ENCODE data around the gene FTH1. TPM values are rescaled to one million over a fixed set of nuclear protein-coding genes. Genes with fewer than 3 reads are reported as not detected.
A peak's percentile ranks its signal among the peaks of the same experiment; 100 is the strongest.

FTH1 gene
- total RNA-seq, 4 donors from 2014 or later = 2,288 to 6,007 (median 4,694) TPM

- intact Hi-C loops (cut with DNase I; ENCODE audit: low total_unique reads) = no loop called here
- H3K36me3 ChIP-seq = no peaks in the 10 kb centered on the region
- H3K27ac ChIP-seq = peak overlapping the region; percentile 64 to 82 (median 76)
- H3K4me3 ChIP-seq = no peak overlapping the region
- in situ Hi-C loops (cut with MboI; ENCODE audit: low pct_ligation_motif_present in 1 of 4, low pct_unique_long_range_greater_than_20kb in 1 of 4, low sequenced_read_pairs in 3 of 4) = no loop called here
- 0 to 46% methylated on average over 2 to 15 of the region's 18 CpGs for WGBS, 2 donors (ENCODE audit: low coverage in 1 of 2)
- peaks cover 0 to 22% (median 2%) of the 10 kb centered on the region in 4 donors for H3K4me1 ChIP-seq
- peaks cover 34% of the 10 kb centered on the region for H3K27me3 ChIP-seq
- peak; percentile 59 for DNase-seq
- TF ChIP-seq POLR2AphosphoS5 (IDR thresholded peaks at IDR 0.05) (peak in 2 of 3 donors; percentile 8 to 41), CTCF (IDR thresholded peaks at IDR 0.05) (no peak), EP300 (IDR thresholded peaks at IDR 0.05; ENCODE audit: low read depth) (no peak)
- H3K9me3 ChIP-seq = no peaks in the 10 kb centered on the region
Observed at GRCh38 chr11:61923166-61924063, 44.0 kb downstream of the FTH1 start.

GRCh38 chr11:61922539-61922938 is 44.9 kb downstream of the FTH1 start:
- in situ Hi-C loops (cut with MboI; ENCODE audit: low pct_ligation_motif_present in 1 of 4, low pct_unique_long_range_greater_than_20kb in 1 of 4, low sequenced_read_pairs in 3 of 4) = no loop called here
- 20 to 40% methylated on average over 1 to 6 of the region's 6 CpGs for WGBS, 2 donors (ENCODE audit: low coverage in 1 of 2)

DNA sequence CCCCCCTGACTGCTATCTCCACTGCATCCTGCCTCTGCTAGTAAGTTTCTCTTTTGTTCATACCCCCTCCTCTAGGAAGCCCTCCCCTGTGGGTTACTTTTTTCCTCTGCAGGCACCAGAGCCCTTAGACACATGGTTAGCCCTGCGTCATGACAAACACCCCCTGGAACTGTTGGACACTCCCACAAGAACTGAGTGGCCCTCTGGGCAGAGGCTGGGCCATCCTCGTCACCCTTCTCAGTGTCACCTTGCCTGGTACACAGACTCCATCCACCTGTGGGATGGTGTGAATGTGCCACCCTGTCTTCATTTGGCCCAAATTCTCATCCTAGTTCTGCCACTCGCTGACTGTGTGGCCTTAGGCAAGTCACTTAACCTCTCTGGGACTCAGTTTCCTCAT is 46.0 kb downstream of the FTH1 start:
- in situ Hi-C loops (cut with MboI; ENCODE audit: low pct_ligation_motif_present in 1 of 4, low pct_unique_long_range_greater_than_20kb in 1 of 4, low sequenced_read_pairs in 3 of 4) = no loop called here

More at GRCh38 chr11:61922539-61922938, 44.9 kb downstream of the FTH1 start:
- Histone ChIP-seq H3K4me3 (no peak overlapping the region), H3K4me1 (peaks cover 0 to 30% (median 8%) of the 10 kb centered on the region in 4 donors), H3K9me3 (no peaks in the 10 kb centered on the region), H3K27ac (peak overlapping the region; percentile 64 to 82 (median 76)), H3K27me3 (peaks cover 43% of the 10 kb centered on the region), H3K36me3 (no peaks in the 10 kb centered on the region)
- DNase-seq = peak; percentile 55
- TF ChIP-seq CTCF (IDR thresholded peaks at IDR 0.05) = no peak
- TF ChIP-seq EP300 (IDR thresholded peaks at IDR 0.05; ENCODE audit: low read depth) = no peak
- TF ChIP-seq POLR2A (IDR thresholded peaks at IDR 0.05) = no peak
- no peak for TF ChIP-seq POLR2AphosphoS5 (IDR thresholded peaks at IDR 0.05)
- intact Hi-C loops (cut with DNase I; ENCODE audit: low total_unique reads) = no loop called here

More for the DNA sequence above, 46.0 kb downstream of the FTH1 start:
- no peaks in the 10 kb centered on the region for H3K36me3 ChIP-seq
- 67 to 93% methylated on average over 1 to 3 of the region's 3 CpGs for WGBS, 2 donors (ENCODE audit: low coverage in 1 of 2)
- intact Hi-C loops (cut with DNase I; ENCODE audit: low total_unique reads) = no loop called here
- H3K4me1 ChIP-seq = peaks cover 0 to 37% (median 12%) of the 10 kb centered on the region in 4 donors
- TF ChIP-seq POLR2A (IDR thresholded peaks at IDR 0.05) (no peak), POLR2AphosphoS5 (IDR thresholded peaks at IDR 0.05) (no peak), CTCF (IDR thresholded peaks at IDR 0.05) (no peak), EP300 (IDR thresholded peaks at IDR 0.05; ENCODE audit: low read depth) (no peak)
- DNase-seq = no peak
- peaks cover 52% of the 10 kb centered on the region for H3K27me3 ChIP-seq
- H3K27ac ChIP-seq = peak overlapping the region in 1 of 4 donors; percentile 82
- H3K9me3 ChIP-seq = no peaks in the 10 kb centered on the region
- no peak overlapping the region for H3K4me3 ChIP-seq

Measured in transverse colon (tissue), 4 donors.